HG02970 (cell line): ENCODE data around the gene COPS3.

Experiments
- ATAC-seq: cut with Tn5 transposase; IDR thresholded peaks from one replicate; pipeline ENCODE4 v1.9.1; 2021; ENCODE audit warnings: mild to moderate bottlenecking, moderate library complexity, moderate number of reproducible peaks; ENCODE audit not compliant: unreplicated experiment, low FRiP score

Gene COPS3

DNA sequence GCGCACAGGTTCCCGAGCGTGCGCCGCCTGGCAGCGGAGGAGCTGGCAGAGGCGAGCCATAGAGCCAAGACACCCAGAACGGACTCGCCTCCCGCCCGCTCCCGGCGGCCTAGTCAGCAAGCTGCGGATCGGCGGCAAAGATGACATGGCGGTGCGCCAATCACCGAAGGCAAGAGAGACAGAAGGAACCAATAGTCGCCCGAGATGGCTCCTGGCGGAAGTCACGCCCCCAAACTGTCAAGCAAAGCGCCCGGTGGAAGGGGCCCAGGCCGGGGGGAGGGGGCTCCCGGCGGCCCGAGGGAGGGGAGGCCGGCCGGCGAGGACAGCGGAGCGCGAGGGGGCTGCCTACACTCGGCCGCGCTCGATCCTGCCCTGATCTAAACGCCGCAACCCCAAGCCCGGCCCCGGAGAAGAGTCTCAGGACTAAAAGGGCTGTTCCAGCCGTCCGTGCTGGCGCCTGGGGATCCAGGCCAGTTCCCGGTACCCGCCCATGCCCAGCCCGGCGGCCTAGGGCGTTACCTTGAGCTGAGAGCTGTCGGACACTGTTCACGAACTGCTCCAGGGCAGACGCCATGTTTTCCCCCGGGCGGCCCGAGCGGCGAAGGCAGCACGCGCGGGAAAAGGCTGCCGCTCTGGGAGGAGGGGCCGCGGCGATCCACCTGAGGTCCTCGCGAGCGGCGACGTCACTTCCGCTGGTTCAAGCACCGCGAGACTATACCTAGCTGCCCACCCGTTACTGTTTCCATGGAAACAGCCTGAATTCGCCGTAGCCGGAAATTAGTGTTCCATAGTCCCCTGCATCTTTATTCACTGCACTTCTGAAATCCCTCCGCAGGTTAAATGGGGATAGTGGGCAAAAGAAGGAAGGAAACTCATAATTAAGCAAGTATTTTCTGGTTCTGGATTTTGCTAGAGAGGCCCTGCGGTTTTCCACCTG, at the start of gene COPS3:
COPS3 (minus strand) TSS at position 634 of the 937 bp plus-strand sequence; CDS start at position 574, 60 bp downstream.
- ATAC-seq = peak; percentile 93

DNA sequence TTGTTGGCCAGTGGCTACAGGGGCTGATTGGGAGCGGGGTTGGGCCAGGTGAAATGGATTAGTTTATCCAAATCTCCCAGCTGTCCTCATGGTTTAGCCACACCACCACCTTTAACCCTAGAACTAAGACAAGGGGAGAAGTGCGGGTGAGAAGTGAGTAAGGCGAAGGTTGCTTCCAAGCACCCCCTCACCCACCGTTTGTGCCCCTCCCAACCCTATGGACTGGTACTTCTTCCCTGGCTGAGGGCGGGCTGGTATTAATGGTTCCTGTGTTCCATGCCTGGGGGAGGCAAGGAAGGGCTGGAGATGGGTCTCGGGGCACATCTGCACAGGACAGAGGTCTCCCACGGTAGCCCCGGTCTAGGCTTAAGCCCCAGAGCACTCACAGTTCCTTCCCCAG, 47.2 kb upstream of the COPS3 start:
- no peak for ATAC-seq

DNA sequence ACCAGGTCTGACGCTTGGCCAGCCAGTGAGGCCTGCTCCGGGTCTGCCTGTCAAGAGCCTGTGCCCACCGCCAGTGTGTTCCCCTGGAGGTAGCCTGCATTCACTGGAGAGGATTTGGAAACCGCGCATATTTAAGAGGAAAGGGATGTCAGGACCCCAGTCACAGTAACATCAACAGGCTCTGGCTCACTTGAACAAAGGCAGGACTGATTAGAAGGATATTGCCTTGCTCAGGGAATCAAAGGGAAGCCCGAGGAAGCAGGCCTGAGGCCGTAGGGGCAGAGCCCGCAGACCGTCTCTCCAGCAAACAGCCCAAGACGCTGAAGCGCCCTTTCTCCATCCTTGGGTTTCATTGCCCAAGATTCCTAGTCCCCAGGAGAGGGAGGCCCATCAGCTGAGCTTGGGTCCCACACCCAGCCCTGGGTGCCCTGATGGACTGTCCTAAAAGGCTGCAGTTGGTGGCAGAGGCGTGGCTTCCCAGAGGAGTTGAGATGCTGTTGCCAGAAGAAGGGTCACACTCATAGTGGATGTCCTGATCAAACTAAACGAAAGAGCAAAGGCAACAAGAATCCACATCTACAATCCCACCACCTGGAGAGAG, 45.3 kb upstream of the COPS3 start:
- ATAC-seq = no peak

DNA sequence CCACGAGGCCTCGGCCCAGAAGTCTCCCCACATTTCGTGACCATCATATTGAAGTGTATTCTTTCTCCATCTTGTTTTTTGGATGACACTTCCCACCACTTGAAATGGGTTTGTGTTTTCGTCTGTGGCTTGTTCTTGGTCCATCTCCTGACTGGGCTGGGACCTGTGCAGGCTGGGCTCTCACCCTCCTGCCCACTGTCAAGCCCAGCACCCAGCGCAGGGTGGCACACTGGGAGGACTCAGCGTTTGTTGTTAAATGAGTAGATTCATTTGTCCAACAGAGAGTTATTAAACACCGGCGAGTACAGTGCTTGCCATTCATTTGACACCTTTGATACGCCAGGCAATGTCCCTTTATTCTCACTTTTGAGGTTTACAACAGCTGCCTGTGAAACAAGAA, 44.8 kb upstream of the COPS3 start:
- ATAC-seq = no peak

DNA sequence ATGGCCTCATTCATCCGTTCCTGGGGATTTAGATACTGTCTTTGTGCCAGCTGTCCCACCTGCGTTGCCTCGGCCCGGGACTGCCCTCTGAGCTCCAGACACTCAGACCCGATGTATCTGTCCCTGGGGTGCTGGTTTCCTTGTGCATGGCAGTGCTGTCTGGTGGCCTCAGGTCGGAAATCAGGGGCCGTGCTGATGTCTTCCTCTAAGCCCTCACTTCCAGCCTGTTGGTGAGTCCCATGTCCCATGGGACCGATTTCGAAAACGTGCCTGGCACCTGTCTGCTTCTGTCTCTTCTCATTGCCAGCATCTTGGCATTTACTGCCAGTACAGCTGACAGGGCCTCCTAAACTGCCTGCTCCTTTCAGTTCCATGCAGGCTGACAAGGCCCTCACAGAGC, 44.2 kb upstream of the COPS3 start:
- no peak for ATAC-seq

DNA sequence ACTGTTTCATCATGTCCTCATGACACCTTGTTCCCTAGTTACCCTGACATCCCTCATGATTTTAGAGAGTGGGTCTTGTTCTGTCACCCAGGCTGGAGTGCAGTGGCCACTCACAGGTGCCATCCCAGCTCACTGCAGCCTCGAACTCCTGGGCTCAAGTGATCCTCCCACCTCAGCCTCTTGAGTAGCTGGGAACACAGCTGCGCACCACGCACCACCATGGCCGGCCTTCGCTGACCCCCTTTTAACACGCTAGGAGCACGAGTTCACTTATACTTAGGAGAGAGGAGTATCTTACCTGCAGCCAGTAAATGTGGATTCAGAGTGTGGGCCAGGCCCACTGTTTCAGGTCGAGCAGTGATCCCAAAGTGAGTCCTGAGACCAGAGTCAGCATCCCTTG, 43.6 kb upstream of the COPS3 start:
- ATAC-seq = no peak

DNA sequence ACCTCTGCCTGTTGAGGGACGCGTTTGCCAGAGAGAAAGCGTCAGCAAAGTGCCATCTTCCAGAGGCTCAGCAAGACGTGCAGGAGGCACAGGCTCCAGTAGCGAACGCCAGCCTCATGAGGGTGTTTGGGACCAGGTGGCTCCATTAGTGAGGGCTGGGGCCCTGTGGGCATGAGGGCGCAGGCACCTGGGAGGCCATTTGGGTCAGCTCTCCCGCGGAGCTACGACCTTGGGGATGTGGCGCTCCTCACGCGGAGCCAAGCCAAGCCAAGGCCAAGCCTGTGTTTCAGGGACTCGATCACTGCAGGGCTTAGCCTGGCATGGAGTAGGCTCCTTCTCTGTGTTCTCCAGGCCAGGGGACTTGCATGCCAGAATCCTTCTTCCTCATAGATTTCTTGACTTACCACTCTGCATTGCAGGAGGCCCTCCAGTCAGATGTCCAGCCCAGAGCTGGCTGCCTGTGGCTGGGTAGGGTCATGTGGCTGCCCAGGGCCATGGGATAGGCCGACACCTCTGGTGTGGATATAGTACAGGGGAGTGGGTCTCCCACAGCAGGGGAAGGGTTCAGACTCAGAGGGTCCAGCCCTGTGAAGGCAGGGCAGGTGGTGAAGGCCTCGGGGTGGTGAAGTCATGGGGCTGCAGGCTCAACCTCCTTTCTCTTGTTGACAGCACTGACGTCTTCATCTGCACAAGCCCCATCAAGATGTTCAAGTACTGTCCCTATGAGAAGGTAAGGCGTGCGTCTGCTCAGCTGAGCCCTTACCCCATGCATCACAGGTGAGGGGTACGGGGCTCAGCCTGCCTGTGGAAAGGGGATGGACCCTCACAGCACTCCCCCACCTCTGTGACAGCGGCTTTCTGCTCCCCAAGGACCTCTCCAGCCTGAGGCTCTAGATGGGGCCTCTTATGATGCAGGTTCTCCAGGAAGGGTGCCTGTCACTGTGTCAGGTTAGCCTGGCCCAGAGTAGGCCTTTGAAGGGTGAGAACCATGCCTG, 41.8 kb upstream of the COPS3 start:
- ATAC-seq = no peak

DNA sequence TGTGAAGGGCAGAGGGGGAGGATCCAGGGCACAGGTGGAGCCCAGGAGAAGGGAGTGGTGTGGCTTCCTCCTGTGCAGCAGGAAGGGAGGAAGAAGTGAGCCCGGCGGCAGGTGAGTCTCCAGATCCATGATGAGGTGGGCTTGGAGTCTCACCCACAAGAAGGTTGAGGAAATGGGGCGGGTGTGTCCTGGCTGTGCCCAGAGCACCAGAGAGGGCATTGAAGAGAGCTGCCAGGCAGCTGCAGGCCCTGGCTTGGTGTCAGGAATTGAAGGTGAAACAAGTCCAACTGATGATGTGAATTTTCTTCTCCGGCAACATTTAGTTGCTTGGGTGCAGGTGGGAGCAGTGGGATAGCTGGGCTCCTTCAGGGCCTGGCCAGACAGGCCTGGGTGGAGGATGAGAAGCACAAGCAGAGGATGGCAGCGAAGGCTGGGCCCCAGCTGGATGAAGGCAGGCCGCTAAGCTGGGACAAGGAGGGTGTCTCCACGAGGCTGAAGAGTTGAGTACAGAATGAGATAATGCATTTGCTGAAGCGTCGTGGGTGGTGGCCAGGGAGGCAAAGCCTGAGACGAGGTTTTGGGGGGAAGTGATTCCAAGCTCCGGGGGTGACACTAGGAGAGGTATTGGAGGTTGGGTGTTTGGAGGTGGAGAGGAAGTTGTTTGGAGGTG, 40.4 kb upstream of the COPS3 start:
- ATAC-seq = no peak

DNA sequence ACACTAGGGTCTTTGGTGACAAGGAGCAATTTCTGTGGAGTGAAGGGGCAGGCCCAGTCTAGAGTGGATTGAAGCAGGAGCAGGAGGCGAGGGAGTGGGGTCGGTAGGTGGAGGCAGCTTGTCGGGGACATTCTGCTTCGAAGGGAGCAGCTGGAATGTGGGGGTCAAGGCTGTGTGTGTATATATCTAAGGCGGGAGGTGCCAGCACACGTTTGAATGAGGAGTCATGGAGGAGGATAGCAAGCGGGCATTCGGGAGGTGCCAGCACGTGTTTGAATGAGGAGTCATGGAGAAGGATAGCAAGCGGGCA, 39.8 kb upstream of the COPS3 start:
- ATAC-seq = no peak

DNA sequence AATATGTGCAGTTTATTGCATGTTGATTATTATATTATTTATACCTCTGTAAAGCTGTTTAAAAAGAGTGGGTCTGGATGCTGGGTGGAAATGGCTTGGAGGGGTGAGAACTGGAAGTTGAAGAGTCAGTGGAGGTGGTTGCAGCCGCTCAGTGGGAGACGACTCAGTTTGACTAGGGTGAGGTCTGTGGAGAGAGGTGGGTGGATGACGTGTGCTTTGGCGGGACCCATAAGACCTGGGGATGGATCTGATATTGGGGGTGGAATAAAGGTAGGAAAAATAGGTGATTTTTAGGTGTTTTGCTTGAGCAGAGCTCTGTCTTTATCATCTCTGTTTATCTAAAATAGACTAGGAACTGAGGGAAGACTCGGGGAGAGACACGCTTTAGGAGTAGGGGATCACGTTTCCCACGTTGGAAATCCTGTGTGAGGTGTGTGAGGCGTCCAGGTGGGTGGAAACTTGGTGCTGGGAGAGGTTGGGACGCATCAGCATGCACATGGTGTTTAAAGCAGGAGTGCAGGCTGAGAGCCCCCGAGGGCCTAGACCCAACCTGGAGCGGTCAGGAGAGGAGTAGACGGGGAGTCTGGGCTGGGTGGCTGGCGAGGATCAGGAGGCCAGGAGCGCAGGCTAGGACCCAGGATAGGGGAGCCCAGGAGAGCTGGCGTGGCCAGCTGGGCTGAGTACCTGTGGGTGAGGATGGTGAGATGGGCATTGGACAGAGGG, 39.3 kb upstream of the COPS3 start:
- ATAC-seq = no peak

DNA sequence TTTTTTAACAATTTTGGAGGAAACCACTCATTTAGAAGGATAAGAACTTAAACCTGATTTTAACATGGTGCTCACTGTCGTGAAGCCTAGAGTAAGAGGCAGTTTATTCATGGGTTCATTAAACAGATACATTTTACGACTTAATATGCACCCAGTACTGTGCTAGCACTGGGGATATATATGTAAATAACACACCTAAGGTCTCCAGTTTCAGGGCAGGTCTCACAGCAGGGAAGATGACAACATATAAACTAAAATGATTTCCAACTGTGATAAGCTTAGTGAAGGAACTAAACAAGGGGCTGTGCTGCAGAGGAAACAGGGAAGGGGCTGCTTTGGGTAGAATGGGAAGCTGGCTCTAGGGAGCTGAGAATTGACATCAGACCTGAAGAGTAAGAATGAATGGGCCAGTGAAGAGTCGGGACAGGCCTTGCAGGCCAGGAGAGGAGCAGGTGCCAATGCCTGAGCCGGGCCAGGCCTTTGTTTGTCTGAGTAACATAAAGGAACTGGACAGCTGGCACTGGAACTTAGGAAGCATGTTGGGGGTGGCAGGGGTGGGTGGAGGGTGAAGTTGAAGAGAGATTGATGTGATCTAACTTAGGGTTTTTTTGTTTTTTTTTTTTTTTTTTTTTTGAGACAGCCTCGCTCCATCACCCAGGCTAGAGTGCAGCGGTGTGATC, 34.2 kb upstream of the COPS3 start:
- no peak for ATAC-seq

DNA sequence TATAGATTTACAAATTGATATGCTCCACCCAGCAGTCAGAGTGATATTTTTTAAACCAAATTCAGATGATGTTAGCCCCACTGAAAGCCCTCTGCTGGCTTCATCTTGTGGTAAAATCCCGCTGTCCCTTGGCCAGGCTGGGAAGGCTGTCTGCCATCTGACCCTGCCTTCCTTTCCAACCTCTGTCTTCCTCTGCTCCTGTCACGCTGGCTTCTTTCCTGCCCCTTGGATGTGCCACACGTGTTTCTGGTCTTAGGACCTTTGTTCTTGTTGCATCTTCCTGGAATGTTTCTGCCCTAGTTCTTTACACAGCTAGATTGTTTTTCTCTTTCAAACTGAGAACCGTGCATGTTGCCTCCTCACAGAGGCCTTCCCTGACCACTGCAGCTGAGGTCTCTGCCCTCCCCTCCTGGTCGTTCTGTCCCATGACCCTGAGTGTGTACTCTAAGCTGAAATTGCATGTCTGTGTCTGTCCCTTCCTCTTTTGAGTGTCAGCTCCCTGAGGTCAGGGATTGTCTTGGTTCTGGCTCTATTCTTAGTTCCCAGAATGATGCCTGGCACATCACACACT, 33.5 kb upstream of the COPS3 start:
- no peak for ATAC-seq

DNA sequence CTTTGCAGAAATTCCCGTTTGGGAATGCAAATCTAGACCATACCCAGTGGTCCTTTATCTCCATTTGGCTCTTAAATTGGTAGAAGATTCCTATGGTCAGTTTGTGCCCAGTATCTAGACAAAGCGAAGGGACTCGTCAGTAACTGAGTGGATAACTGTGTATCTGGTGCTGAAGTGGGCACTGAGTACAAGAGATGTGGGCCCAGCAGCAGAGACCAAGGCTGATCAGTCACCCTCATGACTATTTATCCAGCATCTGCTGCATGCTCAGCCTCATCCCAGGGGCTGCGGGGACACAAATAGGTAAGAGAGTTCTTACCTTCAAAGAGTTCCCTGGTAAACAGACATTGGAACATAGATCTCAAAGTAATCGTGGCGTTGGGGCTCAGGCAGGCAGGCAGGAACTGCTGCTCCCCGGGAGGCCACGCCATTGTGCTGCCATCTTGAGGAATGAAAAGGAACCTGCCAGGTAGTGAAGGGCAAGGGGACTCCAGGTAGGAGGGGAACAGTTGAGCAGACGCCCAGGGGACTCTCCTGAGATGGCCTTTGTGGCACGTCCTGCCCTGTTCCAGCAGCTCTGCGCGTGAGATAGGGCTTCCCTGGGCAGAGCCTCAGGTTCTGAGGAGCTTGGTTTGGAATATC, 32.4 kb upstream of the COPS3 start:
- no peak for ATAC-seq

DNA sequence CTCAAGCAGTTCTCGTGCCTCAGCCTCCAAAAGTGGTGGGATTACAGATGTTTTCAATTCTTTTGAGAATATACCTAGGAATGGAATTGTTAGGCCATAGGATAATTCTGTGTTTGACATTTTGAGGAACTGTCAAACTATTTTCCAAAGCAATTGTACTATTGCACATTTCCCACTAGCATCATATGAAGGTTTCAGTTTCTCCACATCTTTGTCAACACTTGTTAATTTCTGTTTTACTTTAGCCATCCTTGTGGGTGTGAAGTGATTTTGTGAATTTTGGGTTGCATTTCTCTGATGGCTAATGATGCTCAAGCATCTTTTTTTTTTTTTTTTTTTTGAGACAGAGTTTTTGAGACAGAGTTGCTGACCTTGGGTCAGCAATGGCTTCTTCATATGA, 28.3 kb upstream of the COPS3 start:
- ATAC-seq = no peak

DNA sequence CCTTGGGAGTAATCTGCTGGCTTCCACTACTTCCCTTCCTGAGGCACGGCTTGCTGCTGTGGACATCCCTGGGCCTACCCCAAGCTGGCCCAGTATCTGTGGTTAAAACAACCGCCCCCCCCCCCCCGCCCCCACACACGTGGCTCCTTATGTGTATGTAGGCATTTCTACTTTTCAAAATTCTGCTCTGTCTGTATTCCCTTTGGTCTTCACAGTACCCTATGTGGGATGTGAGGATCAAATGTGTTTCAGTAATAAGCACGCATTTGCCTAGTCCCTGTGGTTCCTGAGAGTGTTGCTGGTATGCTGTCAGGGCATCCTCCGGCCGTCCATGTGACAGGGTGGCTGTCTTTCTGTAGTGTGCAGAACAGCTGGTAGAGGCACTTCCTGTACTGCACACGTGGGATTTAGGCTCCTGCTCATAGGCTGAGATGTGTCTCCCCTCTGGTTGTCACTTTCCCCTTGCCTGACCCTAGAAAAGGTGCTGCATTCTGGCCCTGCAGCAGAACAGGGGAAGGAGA, 24.3 kb upstream of the COPS3 start:
- ATAC-seq = peak; percentile 58

DNA sequence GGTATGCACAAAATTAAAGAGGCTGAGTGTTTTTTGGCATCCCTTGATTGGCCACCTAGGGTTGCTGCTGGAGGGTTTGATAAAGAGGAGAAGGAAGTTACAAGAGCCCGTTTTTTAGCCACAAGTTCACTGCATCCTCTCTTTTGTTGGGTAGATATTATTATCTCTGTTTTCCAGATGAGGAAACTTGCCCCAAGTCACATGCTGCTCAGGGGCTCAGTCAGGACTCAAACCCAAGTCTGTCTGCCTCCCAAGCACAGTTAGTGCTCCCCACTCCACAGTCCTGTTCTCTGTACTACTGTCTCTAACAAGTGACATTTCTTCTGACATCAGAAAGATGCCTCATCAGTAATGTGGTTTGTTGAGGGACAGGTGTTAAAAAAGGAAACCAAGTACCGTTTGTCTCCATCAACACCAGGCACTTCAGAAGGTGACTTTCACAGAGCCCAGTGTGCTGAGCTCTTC, 23.5 kb upstream of the COPS3 start:
- no peak for ATAC-seq

DNA sequence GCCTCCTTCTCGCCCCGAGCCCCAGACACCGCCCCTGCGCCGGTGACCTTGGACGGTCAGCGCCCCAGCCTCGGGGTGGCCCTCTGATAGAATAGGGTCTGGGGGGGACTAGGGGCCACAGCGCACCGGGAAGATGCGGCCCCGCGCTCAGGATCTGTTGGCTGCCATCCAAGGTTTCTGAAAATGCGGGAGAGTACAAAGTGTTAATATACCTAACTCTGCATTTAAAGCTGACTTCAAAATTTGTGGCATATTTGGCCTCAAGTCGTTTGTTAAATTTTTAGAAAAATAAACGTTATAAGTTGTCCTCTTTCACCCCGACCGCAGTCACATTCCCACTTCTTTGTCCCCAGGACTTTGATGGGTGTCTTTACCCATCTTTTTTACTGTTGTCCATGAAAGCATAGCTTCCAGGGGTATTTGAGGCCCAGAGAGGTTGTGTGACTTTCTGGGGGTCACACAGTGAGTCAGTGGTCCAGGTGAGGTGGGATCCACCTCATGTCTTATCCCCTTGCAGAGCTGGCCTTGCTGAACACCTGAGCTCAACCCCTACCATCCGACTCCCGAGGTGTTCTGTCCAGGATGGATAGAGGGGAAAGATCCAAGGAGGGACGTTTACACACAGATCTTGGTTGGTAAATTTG, 22.9 kb upstream of the COPS3 start:
- no peak for ATAC-seq
